Measurements from ENCODE around the gene GABRA5. TPM values are rescaled to one million over a fixed set of nuclear protein-coding genes. Genes with fewer than 3 reads are reported as not detected.
A peak's percentile ranks its signal among the peaks of the same experiment; 100 is the strongest.

GABRA5 gene
- polyA plus RNA-seq, 1 donor from 2014 or later, result 25.3 TPM

DNA sequence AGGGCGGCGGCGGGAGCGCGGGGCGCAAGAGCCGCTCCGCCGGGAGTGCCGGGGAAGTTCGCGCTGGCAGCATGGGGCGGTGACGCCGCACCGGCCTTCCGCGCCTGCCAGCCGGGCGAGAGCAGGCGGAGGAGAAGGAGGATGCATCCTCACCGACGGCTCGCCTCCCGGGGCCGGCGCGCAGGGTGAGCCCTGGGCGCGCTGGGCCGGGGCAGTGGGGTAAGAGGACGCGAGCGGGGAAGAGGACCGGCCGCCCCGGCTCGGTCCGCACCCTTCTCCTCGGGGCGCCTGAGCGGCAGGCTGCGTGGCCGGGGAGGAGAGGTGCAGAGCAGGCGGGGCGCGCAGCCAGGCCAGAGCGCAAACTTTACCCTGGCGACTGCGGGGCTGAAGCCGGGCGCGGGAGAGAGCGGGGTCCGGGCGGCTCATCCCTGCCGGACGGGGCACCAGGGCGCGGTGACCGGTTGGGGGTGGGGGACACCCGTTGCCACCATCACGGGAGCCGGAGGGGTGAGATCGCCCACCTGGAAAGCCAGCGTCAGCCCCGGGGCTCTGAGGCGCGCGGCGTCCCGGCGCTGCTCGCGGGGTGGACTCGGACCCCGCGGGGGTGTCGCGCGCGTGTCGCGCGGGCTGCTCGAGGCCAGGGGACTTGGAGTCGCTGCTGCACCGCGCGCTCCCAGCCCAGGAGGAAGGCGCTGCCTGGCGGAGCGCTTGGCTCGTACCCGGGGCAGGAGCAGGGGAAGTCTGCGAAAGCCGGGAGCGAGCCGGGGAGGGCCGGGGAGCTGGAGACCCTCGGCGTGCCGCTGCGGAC, 542 bp downstream of the GABRA5 start:
- TF ChIP-seq MXI1 (conservative IDR thresholded peaks at IDR 0.05; ENCODE audit: poor library complexity, severe bottlenecking) (peak; percentile 26), RAD21 (conservative IDR thresholded peaks at IDR 0.05) (no peak), EP300 (conservative IDR thresholded peaks at IDR 0.05; ENCODE audit: poor library complexity, severe bottlenecking) (no peak)
- peak overlapping the region; percentile 15 for H3K4me2 ChIP-seq (ENCODE audit: low read length)
- H3K27me3 ChIP-seq (ENCODE audit: insufficient read depth, low read depth, low read length), result peaks cover 22% of the 10 kb centered on the region
- H3K9ac ChIP-seq (ENCODE audit: low read length), result peak overlapping the region; percentile 59
- no peaks in the 10 kb centered on the region for H3F3A ChIP-seq (ENCODE audit: insufficient read depth, low read length, poor library complexity, severe bottlenecking)
- H3K9me2 ChIP-seq (ENCODE audit: insufficient read depth, low read length), result no peaks in the 10 kb centered on the region
- H3K36me3 ChIP-seq (ENCODE audit: insufficient read depth, low read length), result no peaks in the 10 kb centered on the region
- H3K79me2 ChIP-seq (replicated peaks; ENCODE audit: insufficient read depth, low read length), result no peaks in the 10 kb centered on the region
- peak overlapping the region; percentile 81 for H3K4me3 ChIP-seq (ENCODE audit: low read length)
- H2AFZ ChIP-seq (ENCODE audit: low read depth, low read length), result no peak overlapping the region
- H4K20me1 ChIP-seq (ENCODE audit: insufficient read depth), result no peaks in the 10 kb centered on the region
- no peaks in the 10 kb centered on the region for H3K9me3 ChIP-seq (ENCODE audit: low read length)
- H3K27ac ChIP-seq (ENCODE audit: low read length), result no peak overlapping the region

DNA sequence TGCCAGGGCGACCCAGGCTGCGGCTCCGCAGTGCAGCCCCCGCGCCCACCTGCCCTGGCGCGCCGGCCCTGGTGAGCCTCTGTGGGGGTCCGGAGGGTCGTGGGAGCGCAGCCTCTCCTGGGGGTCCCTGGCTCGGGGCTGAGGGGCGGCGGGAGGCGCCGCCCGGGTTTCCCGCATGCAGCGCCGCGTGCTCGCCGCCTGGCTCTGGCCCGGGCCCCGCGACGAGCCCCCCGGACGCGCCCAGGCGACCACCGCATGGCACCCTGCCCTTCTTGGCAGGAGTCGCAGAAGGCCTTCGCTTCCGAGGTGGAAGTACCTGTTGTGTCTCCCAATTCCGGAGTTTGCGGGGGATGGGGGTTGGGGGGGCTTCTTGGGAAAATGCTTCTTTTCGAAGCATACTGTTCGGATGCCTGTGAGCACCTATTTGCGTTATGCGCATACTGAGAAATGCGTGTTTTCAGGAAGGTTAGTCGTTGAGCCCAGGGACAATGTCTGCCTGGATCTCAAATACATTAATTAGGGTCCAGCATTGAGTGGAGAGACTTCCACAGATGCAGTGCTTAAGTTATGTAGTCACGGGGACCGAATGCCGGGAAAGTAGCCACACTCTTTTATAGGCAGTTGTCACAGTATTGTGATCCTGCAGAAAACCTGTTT, 1.3 kb downstream of the GABRA5 start:
- no peak overlapping the region for H3K4me2 ChIP-seq (ENCODE audit: low read length)
- H3K4me3 ChIP-seq (ENCODE audit: low read length), result peak overlapping the region; percentile 81
- H3F3A ChIP-seq (ENCODE audit: insufficient read depth, low read length, poor library complexity, severe bottlenecking), result no peaks in the 10 kb centered on the region
- H3K36me3 ChIP-seq (ENCODE audit: insufficient read depth, low read length), result no peaks in the 10 kb centered on the region
- no peaks in the 10 kb centered on the region for H4K20me1 ChIP-seq (ENCODE audit: insufficient read depth)
- no peak overlapping the region for H2AFZ ChIP-seq (ENCODE audit: low read depth, low read length)
- TF ChIP-seq MXI1 (conservative IDR thresholded peaks at IDR 0.05; ENCODE audit: poor library complexity, severe bottlenecking) (peak; percentile 47), EZH2 (IDR thresholded peaks at IDR 0.05; ENCODE audit: borderline replicate concordance, insufficient read depth, low read length, poor library complexity, severe bottlenecking) (no peak)
- H3K9ac ChIP-seq (ENCODE audit: low read length), result peak overlapping the region; percentile 59
- H3K27ac ChIP-seq (ENCODE audit: low read length), result no peak overlapping the region
- no peaks in the 10 kb centered on the region for H3K9me3 ChIP-seq (ENCODE audit: low read length)
- no peaks in the 10 kb centered on the region for H3K9me2 ChIP-seq (ENCODE audit: insufficient read depth, low read length)
- H3K27me3 ChIP-seq (ENCODE audit: insufficient read depth, low read depth, low read length), result peaks cover 22% of the 10 kb centered on the region
- H3K79me2 ChIP-seq (replicated peaks; ENCODE audit: insufficient read depth, low read length), result no peaks in the 10 kb centered on the region

DNA sequence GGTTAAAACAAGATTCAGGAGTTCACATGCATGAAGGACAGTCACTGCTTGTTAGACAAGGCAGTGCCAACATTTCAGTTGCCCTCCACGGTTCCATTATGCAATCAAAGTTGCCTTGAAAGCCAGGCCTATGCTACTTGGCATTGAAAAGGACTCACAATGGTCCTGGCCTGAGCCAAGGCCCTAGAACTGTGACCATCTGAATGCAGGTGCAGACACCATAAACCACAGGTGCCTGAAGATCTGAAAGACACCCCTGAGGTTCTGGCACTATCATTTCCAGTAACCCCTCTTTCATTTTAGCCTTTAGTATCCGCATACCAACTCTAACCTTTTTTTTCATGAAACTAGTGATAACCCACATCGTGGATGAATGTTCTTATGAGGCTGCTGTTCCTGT, 2.8 kb downstream of the GABRA5 start:
- no peak overlapping the region for H3K4me3 ChIP-seq (ENCODE audit: low read length)
- no peaks in the 10 kb centered on the region for H3K36me3 ChIP-seq (ENCODE audit: insufficient read depth, low read length)
- H3K27ac ChIP-seq (ENCODE audit: low read length), result no peak overlapping the region
- no peak overlapping the region for H3K9ac ChIP-seq (ENCODE audit: low read length)
- H2AFZ ChIP-seq (ENCODE audit: low read depth, low read length), result no peak overlapping the region
- no peaks in the 10 kb centered on the region for H3K79me2 ChIP-seq (replicated peaks; ENCODE audit: insufficient read depth, low read length)
- H3K9me2 ChIP-seq (ENCODE audit: insufficient read depth, low read length), result no peaks in the 10 kb centered on the region
- TF ChIP-seq SMC3 (conservative IDR thresholded peaks at IDR 0.05; ENCODE audit: poor library complexity), result no peak
- no peak for TF ChIP-seq RAD21 (conservative IDR thresholded peaks at IDR 0.05)
- TF ChIP-seq, protein P1, sequence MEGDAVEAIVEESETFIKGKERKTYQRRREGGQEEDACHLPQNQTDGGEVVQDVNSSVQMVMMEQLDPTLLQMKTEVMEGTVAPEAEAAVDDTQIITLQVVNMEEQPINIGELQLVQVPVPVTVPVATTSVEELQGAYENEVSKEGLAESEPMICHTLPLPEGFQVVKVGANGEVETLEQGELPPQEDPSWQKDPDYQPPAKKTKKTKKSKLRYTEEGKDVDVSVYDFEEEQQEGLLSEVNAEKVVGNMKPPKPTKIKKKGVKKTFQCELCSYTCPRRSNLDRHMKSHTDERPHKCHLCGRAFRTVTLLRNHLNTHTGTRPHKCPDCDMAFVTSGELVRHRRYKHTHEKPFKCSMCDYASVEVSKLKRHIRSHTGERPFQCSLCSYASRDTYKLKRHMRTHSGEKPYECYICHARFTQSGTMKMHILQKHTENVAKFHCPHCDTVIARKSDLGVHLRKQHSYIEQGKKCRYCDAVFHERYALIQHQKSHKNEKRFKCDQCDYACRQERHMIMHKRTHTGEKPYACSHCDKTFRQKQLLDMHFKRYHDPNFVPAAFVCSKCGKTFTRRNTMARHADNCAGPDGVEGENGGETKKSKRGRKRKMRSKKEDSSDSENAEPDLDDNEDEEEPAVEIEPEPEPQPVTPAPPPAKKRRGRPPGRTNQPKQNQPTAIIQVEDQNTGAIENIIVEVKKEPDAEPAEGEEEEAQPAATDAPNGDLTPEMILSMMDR (IDR thresholded peaks at IDR 0.05; ENCODE audit: poor library complexity, severe bottlenecking), result no peak
- TF ChIP-seq, protein P2, sequence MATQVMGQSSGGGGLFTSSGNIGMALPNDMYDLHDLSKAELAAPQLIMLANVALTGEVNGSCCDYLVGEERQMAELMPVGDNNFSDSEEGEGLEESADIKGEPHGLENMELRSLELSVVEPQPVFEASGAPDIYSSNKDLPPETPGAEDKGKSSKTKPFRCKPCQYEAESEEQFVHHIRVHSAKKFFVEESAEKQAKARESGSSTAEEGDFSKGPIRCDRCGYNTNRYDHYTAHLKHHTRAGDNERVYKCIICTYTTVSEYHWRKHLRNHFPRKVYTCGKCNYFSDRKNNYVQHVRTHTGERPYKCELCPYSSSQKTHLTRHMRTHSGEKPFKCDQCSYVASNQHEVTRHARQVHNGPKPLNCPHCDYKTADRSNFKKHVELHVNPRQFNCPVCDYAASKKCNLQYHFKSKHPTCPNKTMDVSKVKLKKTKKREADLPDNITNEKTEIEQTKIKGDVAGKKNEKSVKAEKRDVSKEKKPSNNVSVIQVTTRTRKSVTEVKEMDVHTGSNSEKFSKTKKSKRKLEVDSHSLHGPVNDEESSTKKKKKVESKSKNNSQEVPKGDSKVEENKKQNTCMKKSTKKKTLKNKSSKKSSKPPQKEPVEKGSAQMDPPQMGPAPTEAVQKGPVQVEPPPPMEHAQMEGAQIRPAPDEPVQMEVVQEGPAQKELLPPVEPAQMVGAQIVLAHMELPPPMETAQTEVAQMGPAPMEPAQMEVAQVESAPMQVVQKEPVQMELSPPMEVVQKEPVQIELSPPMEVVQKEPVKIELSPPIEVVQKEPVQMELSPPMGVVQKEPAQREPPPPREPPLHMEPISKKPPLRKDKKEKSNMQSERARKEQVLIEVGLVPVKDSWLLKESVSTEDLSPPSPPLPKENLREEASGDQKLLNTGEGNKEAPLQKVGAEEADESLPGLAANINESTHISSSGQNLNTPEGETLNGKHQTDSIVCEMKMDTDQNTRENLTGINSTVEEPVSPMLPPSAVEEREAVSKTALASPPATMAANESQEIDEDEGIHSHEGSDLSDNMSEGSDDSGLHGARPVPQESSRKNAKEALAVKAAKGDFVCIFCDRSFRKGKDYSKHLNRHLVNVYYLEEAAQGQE (IDR thresholded peaks at IDR 0.05; ENCODE audit: borderline replicate concordance), result no peak
- TF ChIP-seq EZH2 (IDR thresholded peaks at IDR 0.05; ENCODE audit: borderline replicate concordance, insufficient read depth, low read length, poor library complexity, severe bottlenecking), result no peak
- no peak for TF ChIP-seq TAF1 (IDR thresholded peaks at IDR 0.05; ENCODE audit: low read depth)
- TF ChIP-seq MXI1 (conservative IDR thresholded peaks at IDR 0.05; ENCODE audit: poor library complexity, severe bottlenecking), result no peak
- no peak for TF ChIP-seq EP300 (conservative IDR thresholded peaks at IDR 0.05; ENCODE audit: poor library complexity, severe bottlenecking)
- no peak for TF ChIP-seq POLR2AphosphoS5 (IDR thresholded peaks at IDR 0.05)
- H3F3A ChIP-seq (ENCODE audit: insufficient read depth, low read length, poor library complexity, severe bottlenecking), result no peaks in the 10 kb centered on the region
- no peak overlapping the region for H3K4me2 ChIP-seq (ENCODE audit: low read length)
- H4K20me1 ChIP-seq (ENCODE audit: insufficient read depth), result no peaks in the 10 kb centered on the region
- no peaks in the 10 kb centered on the region for H3K9me3 ChIP-seq (ENCODE audit: low read length)
- H3K27me3 ChIP-seq (ENCODE audit: insufficient read depth, low read depth, low read length), result peaks cover 22% of the 10 kb centered on the region

Measured in neural cell (in vitro differentiated cells).